Skin of body (tissue), 2 donors: Measurements from ENCODE around the gene MTG2. TPM values are rescaled to one million over a fixed set of nuclear protein-coding genes. Genes with fewer than 3 reads are reported as not detected.

Experiments
- DNase-seq: peaks from one replicate; lab custom pipeline; 2025; lab: John Stamatoyannopoulos, UW
- total RNA-seq: library from RNA; depleted of rRNA; stranded (reverse); fragments of >200 nt; gene quantifications from one replicate; pipeline ENCODE4 v1.2.3, GENCODE V29; 2014

MTG2 gene
- total RNA-seq, 1 donor from 2014 or later: 11.7 TPM

DNA sequence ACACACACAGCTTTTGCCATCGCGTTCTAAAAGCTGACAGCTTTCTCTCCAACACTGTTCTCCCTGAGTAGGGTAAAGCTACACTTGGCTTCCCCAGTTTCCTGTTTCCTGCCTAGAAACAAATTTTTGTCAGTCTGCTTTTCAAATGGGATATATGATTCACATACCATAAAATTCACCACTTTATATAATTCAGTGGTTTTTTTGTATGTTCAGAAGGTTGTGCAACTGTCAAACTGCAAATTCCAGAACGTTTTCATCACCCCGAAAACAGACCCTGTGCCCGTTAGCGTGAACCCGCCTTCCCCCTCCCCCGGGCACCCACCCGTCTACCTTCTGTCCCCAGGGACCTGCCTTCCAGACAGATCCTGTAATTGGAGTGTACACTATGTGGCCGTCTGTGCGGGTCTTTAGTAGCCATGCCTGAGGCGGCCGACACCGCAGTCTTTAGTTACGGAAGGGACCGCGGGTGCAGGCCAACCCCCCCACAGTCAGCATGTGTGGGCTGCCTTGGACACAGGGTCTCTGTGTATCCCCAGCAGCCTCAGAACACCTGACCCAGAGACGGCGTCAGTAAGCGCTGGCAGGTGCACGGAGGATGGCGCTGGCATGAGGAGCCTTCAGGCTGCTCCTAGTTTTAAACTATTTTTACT lies 20.7 kb downstream of the MTG2 start:
- no peak for DNase-seq

GRCh38 chr20:62205618-62206387 lies 23.0 kb downstream of the MTG2 start:
- DNase-seq: no peak

GRCh38 chr20:62206388-62206775 lies 23.6 kb downstream of the MTG2 start:
- DNase-seq: no peak

DNA sequence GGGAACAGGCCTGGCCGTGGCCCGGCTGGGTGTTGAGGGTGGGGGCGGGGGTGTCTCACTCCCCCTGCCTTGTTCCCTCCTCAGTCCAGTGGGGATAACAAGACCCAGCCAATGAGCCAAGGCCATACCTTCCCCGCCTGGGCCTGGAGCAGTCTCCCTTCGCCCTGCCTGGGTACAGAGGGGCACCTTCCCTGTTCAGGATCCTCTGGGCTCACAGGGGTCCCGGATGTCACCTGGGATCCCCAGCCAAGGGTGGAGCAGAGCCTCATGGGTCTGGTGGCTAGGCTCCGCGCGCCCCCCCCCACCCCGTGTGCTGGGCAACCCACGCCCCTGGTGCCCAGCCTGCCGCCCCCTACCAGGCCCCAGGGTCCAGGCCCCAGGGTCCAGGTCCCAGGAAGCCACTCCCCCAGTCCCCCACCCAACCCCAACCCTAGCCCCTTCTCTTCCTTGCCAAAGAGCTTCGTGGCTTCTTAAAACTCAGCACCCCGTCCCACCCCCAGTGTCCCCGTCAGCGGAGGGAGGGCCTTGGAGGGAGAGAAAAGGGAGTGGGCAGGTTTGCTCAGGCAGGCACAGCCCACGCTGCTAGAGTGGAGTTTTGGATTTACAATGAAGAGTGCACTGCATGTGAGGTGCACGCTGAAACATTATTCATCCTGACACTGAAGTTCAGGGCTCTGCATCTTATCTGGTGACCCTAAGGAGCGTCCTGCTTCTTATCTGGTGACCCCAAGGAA lies 25.4 kb downstream of the MTG2 start:
- DNase-seq: no peak

DNA sequence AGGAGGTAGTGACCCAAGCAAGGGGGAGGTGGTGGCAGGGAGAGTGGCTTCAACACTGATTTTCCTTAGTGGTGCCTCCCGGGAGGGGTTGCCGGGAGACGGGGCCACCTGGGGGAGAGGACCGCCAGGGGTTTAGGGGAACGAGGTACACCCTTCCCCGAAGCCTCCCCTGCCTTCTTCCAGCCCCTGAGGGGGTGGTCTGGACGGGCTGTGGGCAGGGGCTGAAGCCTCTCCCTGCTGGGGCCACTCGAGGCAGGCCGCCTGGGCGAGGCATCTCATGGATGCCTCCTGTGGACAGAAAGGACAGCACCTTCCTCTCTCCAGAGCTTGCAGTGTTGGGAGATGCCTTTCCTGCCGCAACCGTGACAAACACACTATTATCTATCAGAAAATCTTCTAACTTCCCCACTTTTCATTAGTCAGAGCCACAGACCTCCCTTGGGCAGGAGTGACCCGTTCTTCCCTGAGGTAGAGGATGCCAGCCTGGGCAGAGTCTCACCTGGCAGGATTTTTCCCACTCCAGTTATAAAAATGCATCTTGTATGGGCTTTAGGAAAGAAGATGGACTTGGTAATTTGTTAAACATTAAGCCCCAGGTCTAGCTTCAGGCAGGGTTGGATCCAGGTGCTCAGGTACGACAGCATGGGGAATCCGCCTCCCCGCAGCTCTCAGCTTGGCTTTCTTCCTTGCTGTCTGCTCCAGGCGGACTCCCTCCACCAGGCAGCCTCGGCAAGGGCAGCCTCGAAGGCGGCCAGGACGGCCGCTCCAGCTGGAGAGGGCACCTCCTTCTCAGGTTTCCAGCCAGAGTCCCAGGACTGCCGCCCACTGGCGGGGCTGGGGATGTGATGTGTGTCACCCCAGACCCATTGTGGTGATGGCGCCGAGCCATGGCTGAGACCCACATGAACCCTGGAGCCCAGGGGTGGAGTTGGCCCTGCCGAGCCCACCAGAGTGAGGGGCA lies 26.2 kb downstream of the MTG2 start:
- no peak for DNase-seq

DNA sequence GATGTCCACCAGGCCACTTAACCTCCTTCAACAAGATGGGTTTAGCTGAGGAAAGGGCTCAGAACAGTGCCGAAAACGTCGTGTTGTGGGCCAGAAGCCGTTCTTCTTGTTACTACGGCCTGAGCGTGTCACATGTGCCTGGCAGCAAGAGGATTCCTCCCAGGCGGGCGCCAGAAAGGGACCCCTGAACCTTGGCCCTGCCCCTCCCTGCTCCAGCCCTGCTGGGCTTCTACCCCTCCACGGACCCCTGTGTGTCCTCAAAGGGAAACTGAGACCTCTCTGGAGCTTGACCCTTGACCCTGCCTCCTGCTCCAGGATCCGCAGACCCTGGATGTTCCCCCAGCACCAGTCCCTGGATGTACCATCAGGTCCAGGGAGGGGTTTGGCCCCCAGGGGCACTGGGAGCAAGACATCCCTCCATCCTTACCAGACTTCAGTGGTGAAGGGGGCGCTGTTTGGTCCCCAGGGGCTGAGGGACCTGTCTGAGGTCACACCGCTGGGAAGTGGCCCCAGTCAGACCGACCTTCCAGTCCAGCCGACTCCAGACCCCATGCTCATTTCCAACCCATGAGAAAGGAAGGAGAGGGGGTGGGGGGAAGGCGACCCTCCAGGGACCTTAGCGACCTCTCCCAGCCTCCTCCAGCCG lies 27.1 kb downstream of the MTG2 start:
- no peak for DNase-seq

- DNase-seq: no peak
Observed at GRCh38 chr20:62210496-62210855, 27.6 kb downstream of the MTG2 start.

DNA sequence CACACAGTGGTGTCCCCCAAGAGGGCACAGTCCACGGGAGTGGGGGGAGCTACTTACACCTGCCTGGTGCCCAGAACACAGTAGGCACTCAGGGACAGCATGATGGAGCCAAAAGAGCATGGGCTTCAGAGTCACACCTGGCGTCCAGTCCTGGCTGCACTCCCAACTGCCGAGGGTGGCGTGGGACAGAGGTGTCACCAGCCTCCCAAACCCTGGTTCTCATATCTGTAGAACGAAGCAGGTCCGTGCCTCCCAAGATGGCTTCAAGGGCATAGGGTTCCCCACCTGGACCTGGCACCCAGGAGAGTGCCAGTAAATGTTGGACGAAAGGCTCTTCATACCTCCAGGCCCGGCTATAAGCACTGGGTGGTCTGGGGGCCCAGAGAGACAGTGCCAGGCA lies 28.4 kb downstream of the MTG2 start:
- DNase-seq: no peak

DNA sequence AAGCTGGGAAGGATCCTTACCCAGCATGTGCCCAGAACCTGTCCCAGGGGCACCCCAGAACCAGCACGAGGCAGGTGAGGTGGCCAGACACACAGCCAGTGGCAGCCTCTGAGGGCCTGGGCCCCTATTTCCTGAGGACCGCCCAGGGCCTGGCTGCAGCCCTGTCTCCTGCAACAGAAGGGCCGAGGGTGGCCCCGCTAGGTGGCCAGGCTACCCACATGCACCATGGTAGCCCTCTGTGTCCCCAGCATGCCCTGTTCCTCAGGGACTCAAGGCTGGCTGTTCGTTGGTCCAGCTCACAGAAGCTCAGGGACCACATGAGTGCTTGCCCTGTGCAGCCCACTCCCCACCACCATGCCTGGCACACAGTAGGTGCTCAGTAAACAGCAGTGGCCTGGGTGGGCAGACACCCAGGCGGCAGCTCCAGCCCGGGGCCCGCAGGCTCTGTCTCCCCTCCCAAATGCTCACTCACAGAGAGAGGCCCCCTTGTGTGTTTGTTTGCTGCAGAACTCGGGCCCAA lies 29.0 kb downstream of the MTG2 start:
- DNase-seq: no peak

DNA sequence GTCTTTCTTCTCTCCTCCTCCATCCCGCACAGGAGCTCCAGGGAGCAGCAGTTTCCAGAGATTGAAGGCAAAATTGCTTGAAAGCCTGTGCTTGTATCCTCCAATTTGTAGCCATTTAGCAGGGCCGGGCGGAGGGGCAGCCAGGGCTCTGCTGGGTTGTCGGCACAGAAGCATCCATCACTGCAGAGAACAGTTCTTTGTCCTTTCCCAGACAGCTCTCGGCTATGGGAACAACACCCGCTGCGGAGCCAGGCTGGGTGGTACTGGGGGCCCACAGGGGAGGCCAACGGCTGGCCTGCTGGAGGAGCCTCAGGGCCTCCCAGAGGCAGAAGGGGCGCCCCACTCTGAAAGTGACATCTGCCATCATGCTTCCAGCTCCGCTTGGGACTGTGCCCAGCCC lies 29.5 kb downstream of the MTG2 start:
- no peak for DNase-seq

DNA sequence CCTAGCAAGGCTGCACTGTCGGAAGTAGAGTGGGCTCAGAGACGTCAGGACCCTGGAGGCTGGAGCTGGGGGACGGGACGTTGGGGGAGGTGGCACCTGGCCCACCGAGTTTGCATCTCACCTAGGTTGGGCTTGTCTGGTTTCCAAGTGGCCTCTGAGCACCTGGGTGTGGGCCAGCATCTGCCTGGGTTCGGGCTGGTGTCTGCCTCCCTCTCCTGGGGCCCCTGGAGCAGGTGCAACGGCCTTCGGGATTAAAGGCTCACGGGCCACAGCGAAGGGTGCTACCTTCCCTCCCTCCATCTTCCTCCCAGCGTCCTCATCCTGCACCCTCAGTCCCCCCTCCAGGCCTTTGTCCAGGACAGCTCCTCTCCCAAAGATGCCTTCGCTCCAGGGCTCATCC lies 31.2 kb downstream of the MTG2 start:
- DNase-seq: no peak

DNA sequence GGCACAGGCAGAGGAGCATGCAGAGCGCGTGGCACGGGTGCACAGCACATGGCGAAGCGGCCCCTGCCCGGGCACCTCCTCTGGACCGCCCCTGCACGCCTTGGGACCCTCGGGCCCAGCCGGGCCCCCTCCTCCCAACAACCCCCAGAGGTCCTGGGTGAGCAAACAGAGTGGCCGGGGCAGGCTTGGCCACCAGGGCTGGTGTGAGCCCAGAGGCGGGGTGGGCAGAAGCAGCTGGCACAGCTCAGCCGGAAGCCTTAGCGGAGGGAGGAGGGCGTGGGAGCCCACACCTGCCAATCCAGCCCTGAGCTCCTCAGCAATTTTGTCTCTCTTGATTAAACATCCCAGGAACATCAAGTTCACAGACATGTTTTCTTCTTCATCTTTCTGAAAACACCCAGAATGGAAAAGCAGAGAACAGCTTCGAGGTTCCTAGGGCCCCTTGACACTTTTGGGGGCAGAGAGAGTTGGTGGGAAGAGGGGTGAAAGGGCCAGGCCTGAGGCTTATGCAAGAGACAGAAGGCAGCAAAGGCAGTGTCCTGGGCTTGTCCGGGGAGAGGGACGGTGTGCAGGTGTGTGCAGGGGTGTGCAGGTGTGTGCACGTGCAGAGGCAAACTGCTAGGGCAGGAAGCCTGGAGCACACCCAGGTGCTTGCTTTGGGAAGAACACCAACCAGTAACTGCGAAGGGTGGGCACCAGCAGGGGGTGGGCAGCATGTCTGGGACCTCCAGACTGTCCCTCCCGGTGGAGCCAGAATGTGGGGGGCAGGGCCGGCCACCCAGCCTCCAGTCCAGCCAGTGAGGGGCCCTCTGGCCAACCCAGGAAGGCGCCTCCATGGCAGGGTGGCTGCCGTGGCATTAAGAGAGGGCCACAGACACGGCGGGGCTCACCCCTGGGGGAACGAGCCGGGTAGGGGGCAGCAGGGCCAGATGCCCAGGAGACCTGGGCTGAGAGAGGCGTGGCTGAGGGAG lies 32.5 kb downstream of the MTG2 start:
- no peak for DNase-seq

DNA sequence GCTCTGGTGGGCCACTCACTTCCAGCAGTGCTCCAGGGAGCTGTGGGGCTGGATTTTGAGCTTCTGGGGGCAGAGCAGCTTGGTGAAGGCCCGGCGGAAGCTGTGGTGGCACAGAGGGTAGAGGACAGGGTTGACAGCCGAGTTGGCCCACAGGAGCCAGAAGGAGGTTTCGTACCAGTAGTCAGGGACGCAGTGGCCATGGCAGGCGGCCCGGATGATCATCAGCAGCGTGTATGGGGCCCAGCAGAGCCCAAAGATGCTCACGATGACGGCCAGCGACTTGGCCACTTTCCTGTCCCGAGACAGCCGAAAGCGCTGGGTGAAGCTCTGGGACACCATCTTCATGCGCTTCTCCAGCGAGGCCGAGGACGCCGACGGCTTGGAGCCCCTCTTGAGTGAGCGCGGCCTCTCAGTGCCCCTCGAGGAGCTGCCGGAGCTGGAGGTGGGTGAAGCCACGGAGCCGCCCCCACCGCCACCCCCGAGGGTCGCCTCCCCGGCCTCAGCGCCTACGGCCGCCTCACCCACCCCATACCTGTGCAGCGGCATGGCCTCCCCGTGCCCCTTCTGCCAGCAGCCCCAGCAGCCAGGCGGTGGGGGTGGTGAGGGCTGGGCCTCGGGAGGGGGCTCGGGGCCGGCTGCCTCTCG lies 33.3 kb downstream of the MTG2 start:
- DNase-seq: no peak

- no peak for DNase-seq
Observed at GRCh38 chr20:62216636-62217566, 34.1 kb downstream of the MTG2 start.

DNA sequence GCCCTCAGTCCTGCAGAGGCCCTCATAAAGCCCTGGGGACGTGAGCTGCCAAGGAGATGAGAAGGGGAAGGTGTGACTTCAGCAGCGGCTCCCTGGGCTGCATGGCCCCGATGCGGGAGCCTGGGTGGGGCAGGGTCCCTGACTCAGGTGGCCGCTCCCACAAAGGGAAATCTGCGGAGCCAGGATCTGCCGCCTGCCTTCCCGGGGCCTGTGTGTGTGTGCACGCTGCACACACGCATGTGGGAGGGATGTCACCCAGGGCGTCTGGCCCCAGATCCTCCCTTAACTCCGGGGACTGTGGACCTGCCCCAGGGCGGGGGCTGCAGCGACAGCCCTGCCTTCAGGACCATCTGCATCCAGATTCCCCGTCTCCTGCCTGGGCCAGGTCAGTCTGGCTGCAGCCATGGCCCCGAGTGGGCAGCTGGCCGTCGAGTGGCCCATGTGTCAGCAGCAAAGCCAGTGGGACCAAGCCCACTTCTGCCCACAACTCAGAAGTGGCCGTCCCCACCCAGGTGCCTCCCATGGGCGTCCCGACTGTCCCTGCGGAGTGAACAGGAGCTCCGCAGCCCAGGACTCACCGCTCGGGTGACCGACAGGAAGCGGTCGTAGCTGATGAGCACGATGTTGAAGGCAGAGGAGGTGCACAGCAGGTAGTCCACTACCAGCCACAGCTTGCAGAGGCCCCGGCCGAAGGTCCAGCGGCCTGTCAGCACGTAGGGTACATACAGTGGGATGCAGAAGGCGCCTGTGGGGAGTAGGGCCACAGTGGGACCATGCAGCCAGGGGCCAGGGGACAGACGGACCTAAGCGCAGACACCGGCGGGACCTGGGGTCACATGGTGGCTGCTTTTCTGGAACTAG lies 35.3 kb downstream of the MTG2 start:
- no peak for DNase-seq

GRCh38 chr20:62219101-62219991 lies 36.5 kb downstream of the MTG2 start:
- no peak for DNase-seq
